ENCODE measurements around the gene FGD4.

FGD4 gene

GRCh38 chr12:32606443-32606842, 207.1 kb downstream of the FGD4 start:
- H2BK5ac ChIP-seq (ENCODE audit: low read length) = no peak overlapping the region
- no peaks in the 10 kb centered on the region for H3K79me1 ChIP-seq (ENCODE audit: low read depth, low read length)
- H3K27me3 ChIP-seq (ENCODE audit: control insufficient read depth in 3 of 3, insufficient read depth in 3 of 3, low read depth in 1 of 3, low read length in 3 of 3) = no peaks in the 10 kb centered on the region
- H3K9ac ChIP-seq (ENCODE audit: low read depth, low read length, poor library complexity) = no peak overlapping the region
- no peak overlapping the region for H2BK120ac ChIP-seq (ENCODE audit: low read depth, low read length)
- DNase-seq (ENCODE audit: low spot score) = no peak
- no peak overlapping the region for H4K8ac ChIP-seq (ENCODE audit: low read depth, low read length)
- no peak overlapping the region for H3K4me2 ChIP-seq (ENCODE audit: insufficient read depth, low read length, poor library complexity, severe bottlenecking)
- no peak overlapping the region for H3K4ac ChIP-seq (ENCODE audit: low read length)
- H3K36me3 ChIP-seq (replicated peaks in 1 of 2; ENCODE audit: control insufficient read depth in 2 of 2, insufficient read depth in 2 of 2, low read length in 2 of 2) = peaks cover 11 to 96% of the 10 kb centered on the region in 2 donors
- H3K23ac ChIP-seq (ENCODE audit: low read depth, low read length, poor library complexity) = no peak overlapping the region
- H2BK15ac ChIP-seq (ENCODE audit: low read length) = no peak overlapping the region
- H3K4me1 ChIP-seq (ENCODE audit: control insufficient read depth in 2 of 2, insufficient read depth in 1 of 2, low read depth in 1 of 2, low read length in 2 of 2) = peaks cover 0 to 2% of the 10 kb centered on the region in 2 donors
- no peak overlapping the region for H3K14ac ChIP-seq (ENCODE audit: low read length)
- H2AK5ac ChIP-seq (ENCODE audit: low read depth, low read length) = no peak overlapping the region
- H4K91ac ChIP-seq (ENCODE audit: low read depth, low read length, poor library complexity) = no peak overlapping the region
- no peaks in the 10 kb centered on the region for H3K9me3 ChIP-seq (replicated peaks in 1 of 2; ENCODE audit: control insufficient read depth in 2 of 2, insufficient read depth in 1 of 2, low read depth in 1 of 2, low read length in 2 of 2)
- H3K4me3 ChIP-seq (ENCODE audit: low read length in 2 of 2) = no peak overlapping the region
- no peak overlapping the region for H2AFZ ChIP-seq (ENCODE audit: low read length)
- H2BK12ac ChIP-seq (ENCODE audit: low read length) = no peak overlapping the region
- H3K18ac ChIP-seq (ENCODE audit: low read length) = no peak overlapping the region
- no CpG with 5 or more reads among the region's 2 CpGs for WGBS, 2 donors (ENCODE audit: extremely low coverage in 2 of 2, insufficient read length in 2 of 2, insufficient replicate concordance in 1 of 2)
- no peak overlapping the region for H3K27ac ChIP-seq (replicated peaks; ENCODE audit: low read length)

- Histone ChIP-seq H3K4me2 (ENCODE audit: insufficient read depth, low read length, poor library complexity, severe bottlenecking) (no peak overlapping the region), H3K36me3 (replicated peaks in 1 of 2; ENCODE audit: control insufficient read depth in 2 of 2, insufficient read depth in 2 of 2, low read length in 2 of 2) (peaks cover 18 to 95% of the 10 kb centered on the region in 2 donors), H3K4ac (ENCODE audit: low read length) (no peak overlapping the region), H3K18ac (ENCODE audit: low read length) (no peak overlapping the region), H4K91ac (ENCODE audit: low read depth, low read length, poor library complexity) (no peak overlapping the region), H2BK5ac (ENCODE audit: low read length) (no peak overlapping the region), H2BK15ac (ENCODE audit: low read length) (no peak overlapping the region), H3K27me3 (ENCODE audit: control insufficient read depth in 3 of 3, insufficient read depth in 3 of 3, low read depth in 1 of 3, low read length in 3 of 3) (no peaks in the 10 kb centered on the region), H2AFZ (ENCODE audit: low read length) (no peak overlapping the region), H4K8ac (ENCODE audit: low read depth, low read length) (no peak overlapping the region), H3K23ac (ENCODE audit: low read depth, low read length, poor library complexity) (no peak overlapping the region), H3K79me1 (ENCODE audit: low read depth, low read length) (no peaks in the 10 kb centered on the region), H3K27ac (replicated peaks; ENCODE audit: low read length) (no peak overlapping the region), H2BK12ac (ENCODE audit: low read length) (no peak overlapping the region), H3K9ac (ENCODE audit: low read depth, low read length, poor library complexity) (no peak overlapping the region), H2BK120ac (ENCODE audit: low read depth, low read length) (no peak overlapping the region), H2AK5ac (ENCODE audit: low read depth, low read length) (no peak overlapping the region), H3K14ac (ENCODE audit: low read length) (no peak overlapping the region), H3K4me1 (ENCODE audit: control insufficient read depth in 2 of 2, insufficient read depth in 1 of 2, low read depth in 1 of 2, low read length in 2 of 2) (peaks cover 0 to 2% of the 10 kb centered on the region in 2 donors), H3K4me3 (ENCODE audit: low read length in 2 of 2) (no peak overlapping the region), H3K9me3 (replicated peaks in 1 of 2; ENCODE audit: control insufficient read depth in 2 of 2, insufficient read depth in 1 of 2, low read depth in 1 of 2, low read length in 2 of 2) (peaks cover 0 to 4% of the 10 kb centered on the region in 2 donors)
- DNase-seq (ENCODE audit: low spot score) = no peak
- no CpG with 5 or more reads among the region's 1 CpG for WGBS, 2 donors (ENCODE audit: extremely low coverage in 2 of 2, insufficient read length in 2 of 2, insufficient replicate concordance in 1 of 2)
These were observed 210.6 kb downstream of the FGD4 start for GRCh38 chr12:32609966-32610365.

GRCh38 chr12:32611986-32612385, 212.6 kb downstream of the FGD4 start:
- Histone ChIP-seq H3K4me2 (ENCODE audit: insufficient read depth, low read length, poor library complexity, severe bottlenecking) (no peak overlapping the region), H4K91ac (ENCODE audit: low read depth, low read length, poor library complexity) (no peak overlapping the region), H2AFZ (ENCODE audit: low read length) (no peak overlapping the region), H3K14ac (ENCODE audit: low read length) (no peak overlapping the region), H2BK12ac (ENCODE audit: low read length) (no peak overlapping the region), H2BK120ac (ENCODE audit: low read depth, low read length) (peak overlapping the region; percentile 85), H3K4me1 (ENCODE audit: control insufficient read depth in 2 of 2, insufficient read depth in 1 of 2, low read depth in 1 of 2, low read length in 2 of 2) (peaks cover 0 to 2% of the 10 kb centered on the region in 2 donors), H2BK15ac (ENCODE audit: low read length) (no peak overlapping the region), H3K27ac (replicated peaks; ENCODE audit: low read length) (no peak overlapping the region), H4K8ac (ENCODE audit: low read depth, low read length) (no peak overlapping the region), H2AK5ac (ENCODE audit: low read depth, low read length) (no peak overlapping the region), H3K36me3 (replicated peaks in 1 of 2; ENCODE audit: control insufficient read depth in 2 of 2, insufficient read depth in 2 of 2, low read length in 2 of 2) (peaks cover 18 to 89% of the 10 kb centered on the region in 2 donors), H3K4ac (ENCODE audit: low read length) (no peak overlapping the region), H3K23ac (ENCODE audit: low read depth, low read length, poor library complexity) (peak overlapping the region; percentile 75), H3K27me3 (ENCODE audit: control insufficient read depth in 3 of 3, insufficient read depth in 3 of 3, low read depth in 1 of 3, low read length in 3 of 3) (no peaks in the 10 kb centered on the region), H2BK5ac (ENCODE audit: low read length) (peak overlapping the region; percentile 78), H3K79me1 (ENCODE audit: low read depth, low read length) (no peaks in the 10 kb centered on the region), H3K18ac (ENCODE audit: low read length) (peak overlapping the region; percentile 40), H3K9ac (ENCODE audit: low read depth, low read length, poor library complexity) (no peak overlapping the region), H3K4me3 (ENCODE audit: low read length in 2 of 2) (peak overlapping the region in 1 of 2 donors; percentile 8), H3K9me3 (replicated peaks in 1 of 2; ENCODE audit: control insufficient read depth in 2 of 2, insufficient read depth in 1 of 2, low read depth in 1 of 2, low read length in 2 of 2) (peaks cover 4 to 8% of the 10 kb centered on the region in 2 donors)
- DNase-seq (ENCODE audit: low spot score) = no peak
- no CpG with 5 or more reads among the region's 11 CpGs for WGBS, 2 donors (ENCODE audit: extremely low coverage in 2 of 2, insufficient read length in 2 of 2, insufficient replicate concordance in 1 of 2)

- Histone ChIP-seq H2AFZ (ENCODE audit: low read length) (no peak overlapping the region), H2BK12ac (ENCODE audit: low read length) (no peak overlapping the region), H3K4me2 (ENCODE audit: insufficient read depth, low read length, poor library complexity, severe bottlenecking) (no peak overlapping the region)
These were observed 213.6 kb downstream of the FGD4 start for GRCh38 chr12:32612658-32613614.

More at GRCh38 chr12:32612658-32613614, 213.6 kb downstream of the FGD4 start:
- Histone ChIP-seq H4K8ac (ENCODE audit: low read depth, low read length) (no peak overlapping the region), H3K18ac (ENCODE audit: low read length) (no peak overlapping the region), H3K4me3 (ENCODE audit: low read length in 2 of 2) (no peak overlapping the region), H2BK120ac (ENCODE audit: low read depth, low read length) (no peak overlapping the region), H3K9ac (ENCODE audit: low read depth, low read length, poor library complexity) (no peak overlapping the region), H3K27ac (replicated peaks; ENCODE audit: low read length) (no peak overlapping the region), H3K23ac (ENCODE audit: low read depth, low read length, poor library complexity) (no peak overlapping the region), H4K91ac (ENCODE audit: low read depth, low read length, poor library complexity) (no peak overlapping the region), H2BK5ac (ENCODE audit: low read length) (no peak overlapping the region), H3K4me1 (ENCODE audit: control insufficient read depth in 2 of 2, insufficient read depth in 1 of 2, low read depth in 1 of 2, low read length in 2 of 2) (peaks cover 0 to 2% of the 10 kb centered on the region in 2 donors), H2AK5ac (ENCODE audit: low read depth, low read length) (no peak overlapping the region), H3K27me3 (ENCODE audit: control insufficient read depth in 3 of 3, insufficient read depth in 3 of 3, low read depth in 1 of 3, low read length in 3 of 3) (no peaks in the 10 kb centered on the region), H2BK15ac (ENCODE audit: low read length) (no peak overlapping the region), H3K79me1 (ENCODE audit: low read depth, low read length) (no peaks in the 10 kb centered on the region), H3K4ac (ENCODE audit: low read length) (no peak overlapping the region), H3K36me3 (replicated peaks in 1 of 2; ENCODE audit: control insufficient read depth in 2 of 2, insufficient read depth in 2 of 2, low read length in 2 of 2) (peaks cover 17 to 88% of the 10 kb centered on the region in 2 donors), H3K14ac (ENCODE audit: low read length) (no peak overlapping the region), H3K9me3 (replicated peaks in 1 of 2; ENCODE audit: control insufficient read depth in 2 of 2, insufficient read depth in 1 of 2, low read depth in 1 of 2, low read length in 2 of 2) (peaks cover 4 to 8% of the 10 kb centered on the region in 2 donors)
- no CpG with 5 or more reads among the region's 3 CpGs for WGBS, 2 donors (ENCODE audit: extremely low coverage in 2 of 2, insufficient read length in 2 of 2, insufficient replicate concordance in 1 of 2)
- no peak for DNase-seq (ENCODE audit: low spot score)

Measured in neuronal stem cell (in vitro differentiated cells).